ENCODE data around the gene CASD1. TPM values are rescaled to one million over a fixed set of nuclear protein-coding genes. Genes with fewer than 3 reads are reported as not detected.

CASD1 gene
- total RNA-seq (2022), result 7.8 and 9.2 TPM in 2 replicates
- percentile 66 among the genes with signal in this experiment for Bru-seq, nascent RNA
- percentile 61 among the genes with signal in this experiment for BruChase-seq, experiment 1, labeled RNA remaining after a 6-hour chase
- percentile 68 among the genes with signal in this experiment for BruChase-seq, experiment 2, labeled RNA remaining after a 2-hour chase
- long read RNA-seq, partial matches to known transcripts, result 0 of 9 reads
- long read RNA-seq, other reads (novel, unspliced or antisense), result 5 of 9 reads

DNA sequence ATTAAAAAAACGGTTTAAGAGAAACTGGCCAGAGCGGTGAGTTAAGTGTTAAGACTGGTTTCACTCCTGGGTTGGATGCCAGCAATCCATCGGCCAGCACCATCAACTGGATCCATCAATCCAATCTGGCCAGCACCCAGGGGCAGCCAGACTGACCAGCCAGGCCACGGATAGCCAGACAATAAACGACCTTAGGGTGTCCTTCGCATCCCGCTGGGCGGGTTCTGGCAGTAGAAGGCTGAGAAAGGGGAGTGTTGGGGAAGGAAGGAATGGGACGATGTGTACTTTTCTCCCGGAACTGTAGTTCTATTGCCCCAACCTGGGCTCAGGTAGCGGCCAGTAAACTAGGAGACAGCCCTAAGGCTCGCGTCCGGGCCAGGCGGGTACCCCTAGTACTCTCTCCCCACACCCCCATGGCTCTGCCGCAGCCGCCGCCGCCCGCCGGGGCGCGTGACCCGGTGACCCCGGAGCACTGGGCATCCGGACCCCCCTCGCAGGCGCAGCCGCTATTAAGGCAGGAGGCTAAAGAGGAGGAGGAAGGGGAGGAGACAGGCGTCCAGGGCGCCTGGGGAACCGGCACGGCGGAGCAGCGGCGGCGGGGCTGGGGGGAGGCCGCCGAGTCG is at the start of gene CASD1:
Gene CASD1 (plus strand): TSS at position 546 of the 623 bp plus-strand sequence. CDS start 276 bp downstream, outside the sequence.
- peak within 1 kb of the TSS; percentile 81 for H3K4me3 Mint-ChIP-seq (ENCODE audit: low read depth, unreplicated experiment)
- intact Hi-C loops (cut with micrococcal nuclease; ENCODE audit: unreplicated experiment), result no loop called here
- DNase-seq, result peak; percentile 38
- TF ChIP-seq, protein P1, sequence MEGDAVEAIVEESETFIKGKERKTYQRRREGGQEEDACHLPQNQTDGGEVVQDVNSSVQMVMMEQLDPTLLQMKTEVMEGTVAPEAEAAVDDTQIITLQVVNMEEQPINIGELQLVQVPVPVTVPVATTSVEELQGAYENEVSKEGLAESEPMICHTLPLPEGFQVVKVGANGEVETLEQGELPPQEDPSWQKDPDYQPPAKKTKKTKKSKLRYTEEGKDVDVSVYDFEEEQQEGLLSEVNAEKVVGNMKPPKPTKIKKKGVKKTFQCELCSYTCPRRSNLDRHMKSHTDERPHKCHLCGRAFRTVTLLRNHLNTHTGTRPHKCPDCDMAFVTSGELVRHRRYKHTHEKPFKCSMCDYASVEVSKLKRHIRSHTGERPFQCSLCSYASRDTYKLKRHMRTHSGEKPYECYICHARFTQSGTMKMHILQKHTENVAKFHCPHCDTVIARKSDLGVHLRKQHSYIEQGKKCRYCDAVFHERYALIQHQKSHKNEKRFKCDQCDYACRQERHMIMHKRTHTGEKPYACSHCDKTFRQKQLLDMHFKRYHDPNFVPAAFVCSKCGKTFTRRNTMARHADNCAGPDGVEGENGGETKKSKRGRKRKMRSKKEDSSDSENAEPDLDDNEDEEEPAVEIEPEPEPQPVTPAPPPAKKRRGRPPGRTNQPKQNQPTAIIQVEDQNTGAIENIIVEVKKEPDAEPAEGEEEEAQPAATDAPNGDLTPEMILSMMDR (IDR thresholded peaks at IDR 0.05; ENCODE audit: unreplicated experiment), result no peak
- no peaks in the 10 kb centered on the region for H3K9me3 Mint-ChIP-seq (ENCODE audit: low read depth, unreplicated experiment)
- H3K27me3 Mint-ChIP-seq (ENCODE audit: unreplicated experiment), result no peaks in the 10 kb centered on the region
- BruUV-seq (replicated peaks), result no TSS peak
- peaks cover 18% of the 10 kb centered on the region for H3K36me3 Mint-ChIP-seq (ENCODE audit: insufficient read depth, unreplicated experiment)
- CTCF ChIA-PET, result no interaction called here
- H3K27ac Mint-ChIP-seq (ENCODE audit: unreplicated experiment), result peak within 1 kb of the TSS; percentile 78
- H3K4me1 Mint-ChIP-seq (ENCODE audit: low read depth, unreplicated experiment), result peaks cover 6% of the 10 kb centered on the region

DNA sequence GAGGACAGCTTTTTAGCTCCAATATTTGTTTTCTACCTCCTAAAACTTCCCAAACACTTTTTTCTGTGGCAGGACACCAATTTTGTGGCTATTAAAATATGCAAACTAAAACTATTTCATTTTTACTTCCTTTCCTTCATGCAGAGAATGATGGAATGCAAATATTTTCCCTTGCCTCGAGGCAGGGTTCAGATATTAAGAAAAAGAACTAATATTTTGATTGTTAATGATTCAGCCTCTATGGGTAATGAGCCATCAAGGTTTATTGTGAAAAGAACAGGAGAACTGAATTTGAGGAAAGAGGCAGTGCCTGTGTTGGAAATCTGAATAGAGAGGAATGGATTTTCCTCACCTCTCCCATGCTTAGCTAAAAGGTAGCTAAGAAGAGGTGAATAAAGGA is 43.1 kb upstream of the CASD1 start:
- TF ChIP-seq, protein P1 (IDR thresholded peaks at IDR 0.05; ENCODE audit: unreplicated experiment), result no peak
- Mint-ChIP-seq H3K4me3 (ENCODE audit: low read depth, unreplicated experiment) (no peak overlapping the region), H3K36me3 (ENCODE audit: insufficient read depth, unreplicated experiment) (no peaks in the 10 kb centered on the region), H3K27me3 (ENCODE audit: unreplicated experiment) (no peaks in the 10 kb centered on the region), H3K9me3 (ENCODE audit: low read depth, unreplicated experiment) (no peaks in the 10 kb centered on the region), H3K4me1 (ENCODE audit: low read depth, unreplicated experiment) (no peaks in the 10 kb centered on the region), H3K27ac (ENCODE audit: unreplicated experiment) (no peak overlapping the region)
- no peak for DNase-seq
- CTCF ChIA-PET, result no interaction called here
- BruUV-seq (replicated peaks), result no TSS peak
- intact Hi-C loops (cut with micrococcal nuclease; ENCODE audit: unreplicated experiment), result no loop called here

DNA sequence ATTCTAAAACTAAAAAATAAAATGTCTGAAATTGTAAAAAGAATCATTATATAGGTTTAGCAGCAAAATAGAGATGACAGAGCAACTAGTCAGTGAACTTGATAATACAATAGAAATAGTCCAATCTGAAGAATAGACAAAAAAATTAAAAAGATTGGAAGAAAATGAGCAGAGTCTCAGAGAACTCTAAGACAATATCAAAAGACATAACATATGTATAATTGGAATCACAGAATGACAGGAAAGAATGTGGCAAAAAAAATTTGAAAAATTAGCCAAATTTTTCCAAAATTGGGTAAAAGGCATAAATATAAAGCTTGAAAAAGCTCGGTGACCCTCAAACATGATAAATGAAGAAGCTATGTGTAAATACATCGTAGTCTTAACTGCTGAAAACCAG is 38.0 kb upstream of the CASD1 start:
- no peaks in the 10 kb centered on the region for H3K4me1 Mint-ChIP-seq (ENCODE audit: low read depth, unreplicated experiment)
- DNase-seq, result no peak
- CTCF ChIA-PET, result no interaction called here

DNA sequence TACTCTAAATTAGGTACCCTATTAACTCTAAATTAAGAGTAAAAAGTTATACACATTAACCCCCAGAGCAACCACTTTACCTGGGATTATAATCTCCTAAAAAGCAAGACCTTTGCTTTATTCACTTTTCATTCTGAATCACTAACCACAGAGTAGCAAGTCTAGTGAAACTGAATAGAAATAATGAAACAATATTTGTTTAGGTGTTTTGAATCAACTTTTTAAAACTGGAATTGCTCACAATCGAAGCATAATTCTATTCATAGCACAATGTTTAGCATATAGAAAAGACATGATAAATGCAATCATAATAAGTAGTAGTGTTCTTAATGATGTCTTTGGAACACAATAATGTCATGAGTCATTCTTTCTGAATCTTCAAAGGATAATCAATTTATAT is 37.0 kb upstream of the CASD1 start:
- Mint-ChIP-seq H3K4me3 (ENCODE audit: low read depth, unreplicated experiment) (no peak overlapping the region), H3K27me3 (ENCODE audit: unreplicated experiment) (no peaks in the 10 kb centered on the region), H3K36me3 (ENCODE audit: insufficient read depth, unreplicated experiment) (no peaks in the 10 kb centered on the region), H3K27ac (ENCODE audit: unreplicated experiment) (no peak overlapping the region), H3K9me3 (ENCODE audit: low read depth, unreplicated experiment) (no peaks in the 10 kb centered on the region), H3K4me1 (ENCODE audit: low read depth, unreplicated experiment) (no peaks in the 10 kb centered on the region)
- CTCF ChIA-PET, result no interaction called here
- no peak for DNase-seq
- intact Hi-C loops (cut with micrococcal nuclease; ENCODE audit: unreplicated experiment), result no loop called here
- BruUV-seq (replicated peaks), result no TSS peak
- TF ChIP-seq, protein P1 (IDR thresholded peaks at IDR 0.05; ENCODE audit: unreplicated experiment), result no peak

More for the DNA sequence above, 38.0 kb upstream of the CASD1 start:
- H3K4me3 Mint-ChIP-seq (ENCODE audit: low read depth, unreplicated experiment), result no peak overlapping the region
- no peaks in the 10 kb centered on the region for H3K36me3 Mint-ChIP-seq (ENCODE audit: insufficient read depth, unreplicated experiment)
- TF ChIP-seq, protein P1 (IDR thresholded peaks at IDR 0.05; ENCODE audit: unreplicated experiment), result no peak
- intact Hi-C loops (cut with micrococcal nuclease; ENCODE audit: unreplicated experiment), result no loop called here
- BruUV-seq (replicated peaks), result no TSS peak
- H3K27ac Mint-ChIP-seq (ENCODE audit: unreplicated experiment), result no peak overlapping the region
- H3K9me3 Mint-ChIP-seq (ENCODE audit: low read depth, unreplicated experiment), result no peaks in the 10 kb centered on the region
- H3K27me3 Mint-ChIP-seq (ENCODE audit: unreplicated experiment), result no peaks in the 10 kb centered on the region
